Uterus (tissue), 4 donors: ENCODE measurements around the gene SLC8B1. TPM values are rescaled to one million over a fixed set of nuclear protein-coding genes. Genes with fewer than 3 reads are reported as not detected.

Experiments
- DNase-seq, 2 donors: peaks; one replicate each; pipeline ENCODE4 v3.0.0-alpha.2; 2019 to 2020
- H3K27ac ChIP-seq, 2 donors: fragments of 200-600 bp; sonication (generic); 1 replicate in 1 of 2; 2 replicates in 1 of 2; pipeline ENCODE4 v1.5.1; 2016 to 2018
- H3K27me3 ChIP-seq, 2 donors: fragments of 200-600 bp; sonication (generic); one replicate each; pipeline ENCODE4 v1.5.1; 2018 to 2019; ENCODE audit warnings: control low read depth in 1 of 2
- H3K36me3 ChIP-seq, 2 donors: fragments of 200-600 bp; sonication (generic); one replicate each; pipeline ENCODE4 v1.5.1; 2019; ENCODE audit warnings: control low read depth in 1 of 2
- H3K4me1 ChIP-seq, 2 donors: fragments of 200-600 bp; sonication (generic); one replicate each; pipeline ENCODE4 v1.5.1; 2018 to 2019; ENCODE audit warnings: control low read depth in 1 of 2
- H3K4me3 ChIP-seq, 2 donors: fragments of 200-600 bp; sonication (generic); 1 replicate in 1 of 2; 2 replicates in 1 of 2; pipeline ENCODE4 v1.5.1; 2018 to 2019; ENCODE audit warnings: mild to moderate bottlenecking in 1 of 2
- H3K9me3 ChIP-seq, 2 donors: fragments of 200-600 bp; sonication (generic); one replicate each; pipeline ENCODE4 v1.5.1; 2019; ENCODE audit warnings: control low read depth in 1 of 2
- CTCF ChIP-seq, 4 experiments: fragments of 200-600 bp in 2 of 4; fragments of 450-650 bp in 2 of 4; sonication (generic) in 2 of 4; IDR thresholded peaks; one replicate each; pipeline ENCODE4 v1.5.1; 2016 to 2019; ENCODE audit warnings: antibody characterized with exemption in 4 of 4, mild to moderate bottlenecking in 2 of 4, moderate library complexity in 1 of 4
- POLR2A ChIP-seq, 2 donors: fragments of 450-650 bp; IDR thresholded peaks; one replicate each; pipeline ENCODE4 v1.6.1; 2016; ENCODE audit warnings: antibody characterized with exemption in 2 of 2, mild to moderate bottlenecking in 1 of 2, moderate library complexity in 1 of 2
- intact Hi-C: fragments of 100-400 bp; cut with DNase I; formaldehyde crosslinking; loops from one replicate; pipeline ENCODE4 v1.15.1; 2023; ENCODE audit warnings: low total_unique reads
- total RNA-seq, 4 donors: library from RNA; depleted of rRNA in 3 of 4; stranded (reverse); fragments of >200 nt in 3 of 4; gene quantifications; one replicate each; pipeline versions ENCODE4 v1.1.0 to v1.2.4, GENCODE V29; 2014 to 2023
- donor health status: DM: yes; HTN: yes; CAD: no.

SLC8B1 gene
- 10 to 100 TPM; 14.2 to 47.1 (median 36.2) TPM for total RNA-seq

GRCh38 chr12:113334786-113335539 is at the start of gene SLC8B1:
SLC8B1 (minus strand) TSS chr12:113335109; CDS start chr12:113332878, 2,231 bp downstream.
- peak within 1 kb of the TSS; percentile 58 to 74 for H3K27ac ChIP-seq
- TF ChIP-seq CTCF (IDR thresholded peaks at IDR 0.05) (no peak), POLR2A (IDR thresholded peaks at IDR 0.05) (peak; percentile 84 to 91)
- H3K9me3 ChIP-seq = no peaks in the 10 kb centered on the region
- H3K36me3 ChIP-seq = no peaks in the 10 kb centered on the region
- peak; percentile 85 to 92 for DNase-seq
- intact Hi-C loops = no loop called here
- no peaks in the 10 kb centered on the region for H3K27me3 ChIP-seq
- H3K4me1 ChIP-seq = no peaks in the 10 kb centered on the region
- peak within 1 kb of the TSS; percentile 71 to 82 for H3K4me3 ChIP-seq

GRCh38 chr12:113382206-113382605 is 47.3 kb upstream of the SLC8B1 start:
- Histone ChIP-seq H3K4me1 (no peaks in the 10 kb centered on the region), H3K27me3 (no peaks in the 10 kb centered on the region), H3K27ac (no peak overlapping the region), H3K4me3 (no peak overlapping the region), H3K36me3 (no peaks in the 10 kb centered on the region), H3K9me3 (no peaks in the 10 kb centered on the region)
- intact Hi-C loops = no loop called here
- no peak for DNase-seq
- TF ChIP-seq CTCF (IDR thresholded peaks at IDR 0.05) (no peak), POLR2A (IDR thresholded peaks at IDR 0.05) (no peak)

- intact Hi-C loops = no loop called here
- Histone ChIP-seq H3K4me3 (no peak overlapping the region), H3K27ac (no peak overlapping the region), H3K9me3 (no peaks in the 10 kb centered on the region), H3K36me3 (no peaks in the 10 kb centered on the region), H3K27me3 (no peaks in the 10 kb centered on the region), H3K4me1 (no peaks in the 10 kb centered on the region)
- DNase-seq = no peak
- no peak for TF ChIP-seq CTCF (IDR thresholded peaks at IDR 0.05)
- TF ChIP-seq POLR2A (IDR thresholded peaks at IDR 0.05) = no peak
These were observed 46.3 kb upstream of the SLC8B1 start for GRCh38 chr12:113381220-113381619.

GRCh38 chr12:113378291-113378690 is 43.4 kb upstream of the SLC8B1 start:
- DNase-seq = no peak
- Histone ChIP-seq H3K27ac (no peak overlapping the region), H3K9me3 (no peaks in the 10 kb centered on the region), H3K4me1 (no peaks in the 10 kb centered on the region), H3K36me3 (no peaks in the 10 kb centered on the region), H3K4me3 (no peak overlapping the region), H3K27me3 (no peaks in the 10 kb centered on the region)
- TF ChIP-seq CTCF (IDR thresholded peaks at IDR 0.05) (no peak), POLR2A (IDR thresholded peaks at IDR 0.05) (no peak)
- intact Hi-C loops = no loop called here

- intact Hi-C loops = no loop called here
- H3K36me3 ChIP-seq = no peaks in the 10 kb centered on the region
- no peak overlapping the region for H3K27ac ChIP-seq
- H3K4me3 ChIP-seq = no peak overlapping the region
- no peak for DNase-seq
- H3K4me1 ChIP-seq = no peaks in the 10 kb centered on the region
- TF ChIP-seq POLR2A (IDR thresholded peaks at IDR 0.05) (no peak), CTCF (IDR thresholded peaks at IDR 0.05) (no peak)
- no peaks in the 10 kb centered on the region for H3K27me3 ChIP-seq
- no peaks in the 10 kb centered on the region for H3K9me3 ChIP-seq
These were observed 40.0 kb upstream of the SLC8B1 start for GRCh38 chr12:113374823-113375428.
